Activated CD4-positive, alpha-beta T cell treated with anti-CD3 and anti-CD28 coated beads for 36 hours (primary cell): ENCODE measurements around the gene PODN. TPM values are rescaled to one million over a fixed set of nuclear protein-coding genes. Genes with fewer than 3 reads are reported as not detected.

ENCODE experiments used
- ATAC-seq: fragments of 200-7000 bp; cut with Tn5 transposase; one replicate; pipeline ENCODE4 v1.10.0; 2021; ENCODE audit warnings: mild to moderate bottlenecking, moderate library complexity
- CTCF ChIA-PET: fragments of 350-600 bp; sonication (Branson Sonifier 250); formaldehyde crosslinking; loops from one replicate; lab custom pipeline; 2021; ENCODE audit warnings: antibody characterized with exemption; lab: Charles Lee
- POLR2A ChIA-PET: fragments of 350-600 bp; sonication (Branson Sonifier 250); formaldehyde crosslinking; loops from one replicate; lab custom pipeline; 2021; ENCODE audit warnings: antibody characterized with exemption, inconsistent platforms; lab: Charles Lee
- DNase-seq: peaks from one replicate; pipeline ENCODE4 v3.0.0-alpha.2; 2020
- H3K27ac Mint-ChIP-seq: one replicate; pipeline ENCODE4 v1.8.0; 2021; ENCODE audit warnings: mixed read lengths
- H3K27me3 Mint-ChIP-seq: one replicate; pipeline ENCODE4 v1.8.0; 2021; ENCODE audit warnings: mixed read lengths
- H3K36me3 Mint-ChIP-seq: one replicate; pipeline ENCODE4 v1.8.0; 2021; ENCODE audit warnings: low read depth, mixed read lengths
- H3K4me1 Mint-ChIP-seq: one replicate; pipeline ENCODE4 v1.8.0; 2021; ENCODE audit warnings: mixed read lengths
- H3K4me3 Mint-ChIP-seq: one replicate; pipeline ENCODE4 v1.8.0; 2021; ENCODE audit warnings: mild to moderate bottlenecking, moderate library complexity, mixed read lengths
- H3K9me3 Mint-ChIP-seq: one replicate; pipeline ENCODE4 v1.8.0; 2021; ENCODE audit warnings: low read depth, mixed read lengths
- intact Hi-C, 2 experiments: fragments of 100-400 bp; cut with DNase I in 1 of 2; cut with micrococcal nuclease in 1 of 2; formaldehyde crosslinking; loops; one replicate each; pipeline versions ENCODE4 v1.14.2 to v1.15.1; 2022 to 2024; cut with DNase I, micrococcal nuclease
- total RNA-seq, 2 experiments: library from RNA; stranded (reverse); gene quantifications; one replicate each; pipeline ENCODE4 v1.2.3, GENCODE V29; 2021

The PODN gene
- total RNA-seq, 2 experiments from 2014 or later = not detected

DNA sequence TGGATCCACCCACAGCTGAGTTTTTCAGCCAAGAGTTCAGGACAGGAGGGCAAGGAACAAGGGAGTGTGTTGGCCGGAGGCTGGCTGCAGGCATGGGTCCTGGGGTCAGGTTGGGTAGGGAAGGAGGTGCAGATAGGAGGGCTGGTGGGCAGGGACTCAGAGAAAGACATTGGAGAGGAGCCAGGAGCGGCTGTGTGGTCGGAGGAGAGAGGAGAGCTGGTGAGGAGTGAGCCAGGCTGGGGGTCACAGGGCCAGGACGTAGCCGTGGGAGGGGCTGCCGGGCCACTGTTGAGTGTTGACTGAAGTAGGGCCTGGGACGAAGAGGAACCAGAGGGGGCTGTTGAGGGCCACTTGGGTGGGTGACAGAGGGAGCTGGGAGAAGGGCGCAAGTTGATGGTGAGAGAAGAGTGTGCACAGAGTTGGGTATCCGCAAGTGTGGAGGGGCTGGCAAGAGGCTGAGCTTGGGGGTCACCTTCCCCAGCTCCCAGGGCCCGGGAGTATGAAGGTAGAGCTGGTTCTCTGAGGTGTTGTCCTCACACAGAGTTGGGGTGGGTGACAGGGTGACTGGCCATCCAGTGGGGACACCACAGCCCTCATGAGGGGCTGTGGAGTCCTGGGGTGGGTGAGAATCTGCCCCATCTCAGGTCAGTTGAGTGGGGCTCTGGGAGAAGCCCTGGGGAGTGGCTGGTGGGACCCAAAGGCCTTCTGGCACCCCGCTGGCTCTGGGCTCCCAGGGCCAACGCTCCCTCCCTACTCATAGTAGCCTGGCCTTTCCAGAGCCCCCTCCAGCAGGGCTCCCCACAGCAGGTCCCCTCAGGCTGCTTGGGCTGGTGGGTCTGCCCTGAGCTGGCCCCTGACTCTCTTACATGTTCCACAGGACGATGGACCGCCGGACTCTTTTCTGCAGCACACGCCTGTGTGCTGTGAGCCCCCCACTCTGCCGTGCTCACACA lies 21.9 kb downstream of the PODN start:
- ChIA-PET CTCF (no interaction called here), POLR2A (no interaction called here)
- Mint-ChIP-seq H3K9me3 (no peaks in the 10 kb centered on the region), H3K4me3 (no peak overlapping the region), H3K27me3 (no peaks in the 10 kb centered on the region), H3K36me3 (no peaks in the 10 kb centered on the region), H3K27ac (no peak overlapping the region), H3K4me1 (no peaks in the 10 kb centered on the region)
- no peak for ATAC-seq
- DNase-seq = no peak
- intact Hi-C loops = no loop called here

DNA sequence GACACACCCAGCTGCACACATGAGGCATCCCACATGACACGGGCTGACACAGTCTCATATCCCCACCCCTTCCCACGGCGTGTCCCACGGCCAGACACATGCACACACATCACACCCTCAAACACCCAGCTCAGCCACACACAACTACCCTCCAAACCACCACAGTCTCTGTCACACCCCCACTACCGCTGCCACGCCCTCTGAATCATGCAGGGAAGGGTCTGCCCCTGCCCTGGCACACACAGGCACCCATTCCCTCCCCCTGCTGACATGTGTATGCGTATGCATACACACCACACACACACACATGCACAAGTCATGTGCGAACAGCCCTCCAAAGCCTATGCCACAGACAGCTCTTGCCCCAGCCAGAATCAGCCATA lies 22.6 kb downstream of the PODN start:
- no peaks in the 10 kb centered on the region for H3K27me3 Mint-ChIP-seq
- no peak overlapping the region for H3K4me3 Mint-ChIP-seq
- ChIA-PET POLR2A (no interaction called here), CTCF (interaction anchor here (0.5 kb wide), 1 partner anchor 20 kb away, joined by 3 read pairs; no protein-coding TSS in a partner anchor)
- no peaks in the 10 kb centered on the region for H3K36me3 Mint-ChIP-seq
- no peak overlapping the region for H3K27ac Mint-ChIP-seq
- H3K4me1 Mint-ChIP-seq = no peaks in the 10 kb centered on the region
- ATAC-seq (peak; percentile 12), DNase-seq (no peak)
- intact Hi-C loops = no loop called here
- H3K9me3 Mint-ChIP-seq = no peaks in the 10 kb centered on the region

DNA sequence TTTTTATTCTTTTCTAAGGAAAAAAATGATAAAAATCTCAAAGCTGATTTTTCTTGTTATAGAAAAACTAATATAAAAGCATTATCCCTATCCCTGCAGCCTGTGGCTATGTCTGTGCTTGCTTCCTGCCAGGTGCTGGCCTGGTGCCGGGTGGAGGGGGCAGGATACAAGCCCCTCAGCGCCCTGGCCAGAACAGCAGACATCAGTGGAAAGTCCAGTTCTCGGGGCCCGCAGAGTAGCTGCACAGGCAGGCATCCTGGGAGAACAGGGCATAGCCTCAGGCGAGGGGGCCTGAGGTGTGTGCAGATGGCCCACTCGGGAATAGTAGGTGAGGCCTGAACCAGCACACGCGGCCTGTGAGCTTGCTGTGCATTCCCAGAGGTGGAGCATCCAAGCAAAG lies 23.4 kb downstream of the PODN start:
- no peak overlapping the region for H3K4me3 Mint-ChIP-seq
- ChIA-PET CTCF (interaction anchor here (0.8 to 1.4 kb wide), 2 partner anchors 95 to 143 kb away, joined by 3 to 4 read pairs; no protein-coding TSS in a partner anchor), POLR2A (no interaction called here)
- no peaks in the 10 kb centered on the region for H3K27me3 Mint-ChIP-seq
- intact Hi-C loops = no loop called here
- H3K9me3 Mint-ChIP-seq = no peaks in the 10 kb centered on the region
- DNase-seq (no peak), ATAC-seq (no peak)
- no peaks in the 10 kb centered on the region for H3K36me3 Mint-ChIP-seq
- H3K27ac Mint-ChIP-seq = no peak overlapping the region
- H3K4me1 Mint-ChIP-seq = no peaks in the 10 kb centered on the region

DNA sequence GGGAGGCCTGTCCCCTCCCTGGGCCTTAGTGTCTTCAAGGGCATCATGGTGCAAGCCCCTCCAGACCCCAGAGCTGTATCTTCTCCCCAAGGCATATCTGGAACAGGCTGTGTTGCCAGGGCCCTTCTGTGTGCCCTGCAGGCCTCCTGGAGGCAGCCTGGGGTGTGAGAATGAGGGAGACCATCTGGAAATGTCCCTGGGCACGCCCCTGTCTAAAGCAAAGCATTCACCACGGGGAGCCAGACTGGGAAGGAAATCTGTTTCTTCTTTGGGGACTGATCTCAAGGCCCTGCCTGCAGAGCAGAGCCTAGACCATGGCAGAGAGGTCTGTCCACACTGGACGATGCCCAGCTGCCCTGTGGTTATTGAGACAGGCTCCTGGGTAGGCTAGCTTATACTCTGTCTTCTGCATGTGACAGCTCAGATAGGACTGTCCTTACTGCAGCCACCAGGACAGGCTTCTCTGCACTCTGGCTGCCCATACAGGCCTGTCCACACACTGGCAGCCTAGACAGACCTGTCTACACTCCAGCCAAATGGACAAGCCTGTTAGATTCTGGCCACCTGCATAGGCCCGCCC lies 24.6 kb downstream of the PODN start:
- POLR2A ChIA-PET = no interaction called here

DNA sequence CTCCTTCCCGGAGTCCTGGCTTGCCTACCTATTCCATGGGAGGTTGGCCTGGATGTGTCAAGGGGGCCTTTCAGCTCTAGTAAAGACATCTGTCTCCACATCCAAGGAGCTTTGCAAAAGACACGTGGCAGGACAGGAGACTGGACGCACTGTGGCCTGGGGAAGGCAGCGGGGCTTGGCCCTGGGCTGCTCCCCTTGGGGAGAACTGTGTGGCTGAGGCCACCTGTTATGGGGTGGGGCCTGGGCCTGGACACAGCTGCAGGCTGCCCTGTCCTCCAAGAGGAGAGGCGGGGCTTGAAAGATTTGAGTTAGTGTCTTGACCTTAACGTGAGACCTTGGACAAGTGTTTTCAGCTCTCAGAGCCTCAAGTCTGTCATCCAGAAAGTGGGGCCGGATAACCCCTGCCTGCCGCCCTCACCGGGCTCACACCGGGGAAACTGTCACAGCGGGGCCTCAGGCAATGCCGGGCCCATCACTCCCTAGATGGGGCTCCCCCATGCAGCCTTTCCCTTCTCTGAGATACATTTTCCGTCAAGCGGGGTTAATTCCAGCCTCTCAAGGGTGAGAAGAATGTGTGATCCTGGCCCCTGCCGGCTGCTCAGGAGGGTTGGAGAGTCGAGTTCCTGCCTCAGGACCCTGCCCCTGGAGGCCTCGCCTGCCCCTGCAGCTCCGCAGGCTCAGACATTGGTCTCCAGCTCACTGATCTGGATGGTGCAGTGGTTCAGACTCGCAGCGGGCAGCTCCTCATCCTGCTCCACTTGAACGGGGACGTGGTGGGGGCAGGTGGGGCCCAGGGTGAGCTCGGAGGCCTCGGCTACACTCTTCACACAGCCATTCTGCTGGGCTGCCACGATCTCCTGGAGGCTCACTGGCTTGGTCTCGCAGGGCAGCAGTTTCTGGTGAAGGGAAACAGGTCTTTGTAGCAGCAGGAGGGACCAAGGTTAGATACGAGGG lies 25.6 kb downstream of the PODN start:
- ChIA-PET CTCF (interaction anchor here (0.7 kb wide), 1 partner anchor 92 kb away, joined by 3 read pairs; no protein-coding TSS in a partner anchor), POLR2A (no interaction called here)
- Mint-ChIP-seq H3K27ac (no peak overlapping the region), H3K4me3 (no peak overlapping the region), H3K27me3 (no peaks in the 10 kb centered on the region), H3K36me3 (no peaks in the 10 kb centered on the region), H3K4me1 (no peaks in the 10 kb centered on the region), H3K9me3 (no peaks in the 10 kb centered on the region)
- intact Hi-C loops = no loop called here
- DNase-seq (no peak), ATAC-seq (no peak)

More for the DNA sequence above, 24.6 kb downstream of the PODN start:
- intact Hi-C loops = no loop called here
- Mint-ChIP-seq H3K36me3 (no peaks in the 10 kb centered on the region), H3K9me3 (no peaks in the 10 kb centered on the region), H3K27me3 (no peaks in the 10 kb centered on the region), H3K27ac (no peak overlapping the region), H3K4me3 (no peak overlapping the region), H3K4me1 (no peaks in the 10 kb centered on the region)
- ATAC-seq (no peak), DNase-seq (no peak)
- CTCF ChIA-PET = interaction anchor here (1.4 kb wide), 1 partner anchor 94 kb away, joined by 4 read pairs; no protein-coding TSS in a partner anchor

DNA sequence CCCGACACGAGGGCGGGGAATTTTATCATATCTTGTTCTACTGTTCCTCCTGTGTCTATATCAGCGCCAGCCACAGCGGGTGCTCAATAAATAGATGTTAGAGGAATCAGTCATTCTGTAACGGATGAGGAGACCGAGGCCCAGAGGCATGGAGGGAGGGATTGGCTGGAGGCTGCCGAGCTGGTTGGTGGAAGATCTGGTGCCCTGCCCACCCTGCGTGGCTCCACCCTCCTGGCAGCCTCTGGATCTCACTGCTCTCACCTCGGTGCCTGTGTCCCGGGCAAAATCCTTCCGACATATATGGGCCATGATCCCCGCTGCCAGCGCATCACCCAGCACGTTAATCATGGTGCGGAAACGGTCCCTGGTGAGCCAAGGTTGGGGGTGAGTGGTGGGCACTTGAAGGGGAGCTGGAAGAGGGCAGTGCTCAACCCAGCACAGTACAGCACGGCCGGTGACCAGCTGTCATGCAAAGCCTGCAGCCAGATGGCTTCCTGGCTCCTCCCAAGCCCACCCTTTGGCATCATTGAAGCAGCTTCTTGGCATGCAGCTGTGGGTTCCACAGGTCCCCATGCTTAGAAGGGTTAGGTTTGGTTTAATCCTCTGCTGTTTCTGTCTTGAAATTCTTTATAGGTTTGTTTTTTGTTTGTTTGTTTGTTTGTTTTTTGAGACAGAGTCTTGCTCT lies 26.7 kb downstream of the PODN start:
- Mint-ChIP-seq H3K9me3 (no peaks in the 10 kb centered on the region), H3K36me3 (no peaks in the 10 kb centered on the region), H3K27me3 (no peaks in the 10 kb centered on the region), H3K27ac (no peak overlapping the region), H3K4me1 (no peaks in the 10 kb centered on the region), H3K4me3 (no peak overlapping the region)
- ChIA-PET POLR2A (no interaction called here), CTCF (interaction anchor here (0.7 kb wide), 1 partner anchor 91 kb away, joined by 3 read pairs; no protein-coding TSS in a partner anchor)
- DNase-seq (no peak), ATAC-seq (no peak)
- intact Hi-C loops = no loop called here

DNA sequence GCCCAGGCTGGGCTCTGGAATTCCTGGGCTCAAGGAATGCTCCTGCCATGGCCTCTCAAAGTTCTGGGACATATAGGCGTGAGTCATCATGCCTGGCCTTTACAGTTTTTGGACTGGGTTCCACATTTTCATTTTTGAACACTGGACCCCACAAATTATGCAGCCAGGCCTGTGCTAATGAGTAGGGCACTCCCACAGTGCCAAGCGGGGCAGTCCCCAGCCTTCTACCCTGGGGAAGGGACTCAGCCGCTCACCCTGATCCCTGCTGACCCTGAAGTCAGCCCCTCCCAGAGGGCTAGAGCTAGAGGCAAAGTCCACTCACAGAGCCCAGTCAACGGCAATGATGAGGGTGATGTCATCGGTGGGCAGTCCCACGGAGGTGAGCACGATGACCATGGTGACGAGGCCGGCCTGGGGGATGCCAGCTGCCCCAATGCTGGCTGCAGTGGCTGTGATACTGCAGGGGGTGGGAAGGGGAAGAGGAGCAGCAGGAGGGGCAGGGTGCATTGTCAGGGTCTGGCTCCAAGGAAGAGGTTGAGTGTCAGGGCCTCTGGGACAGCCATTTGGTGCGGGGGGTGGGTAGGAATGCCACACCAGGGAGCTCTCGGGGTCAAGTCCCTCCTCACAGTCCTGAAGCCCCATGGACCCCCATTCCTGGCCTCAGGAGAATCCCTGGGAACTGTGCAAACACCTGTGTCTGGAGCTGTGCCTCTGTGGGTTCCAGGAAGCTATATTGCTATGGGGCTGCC lies 27.6 kb downstream of the PODN start:
- H3K27me3 Mint-ChIP-seq = no peaks in the 10 kb centered on the region
- H3K4me3 Mint-ChIP-seq = no peak overlapping the region
- no peak overlapping the region for H3K27ac Mint-ChIP-seq
- intact Hi-C loops = no loop called here
- no peaks in the 10 kb centered on the region for H3K9me3 Mint-ChIP-seq
- DNase-seq = no peak
- no peak for ATAC-seq
- ChIA-PET CTCF (no interaction called here), POLR2A (no interaction called here)
- no peaks in the 10 kb centered on the region for H3K4me1 Mint-ChIP-seq
- no peaks in the 10 kb centered on the region for H3K36me3 Mint-ChIP-seq

DNA sequence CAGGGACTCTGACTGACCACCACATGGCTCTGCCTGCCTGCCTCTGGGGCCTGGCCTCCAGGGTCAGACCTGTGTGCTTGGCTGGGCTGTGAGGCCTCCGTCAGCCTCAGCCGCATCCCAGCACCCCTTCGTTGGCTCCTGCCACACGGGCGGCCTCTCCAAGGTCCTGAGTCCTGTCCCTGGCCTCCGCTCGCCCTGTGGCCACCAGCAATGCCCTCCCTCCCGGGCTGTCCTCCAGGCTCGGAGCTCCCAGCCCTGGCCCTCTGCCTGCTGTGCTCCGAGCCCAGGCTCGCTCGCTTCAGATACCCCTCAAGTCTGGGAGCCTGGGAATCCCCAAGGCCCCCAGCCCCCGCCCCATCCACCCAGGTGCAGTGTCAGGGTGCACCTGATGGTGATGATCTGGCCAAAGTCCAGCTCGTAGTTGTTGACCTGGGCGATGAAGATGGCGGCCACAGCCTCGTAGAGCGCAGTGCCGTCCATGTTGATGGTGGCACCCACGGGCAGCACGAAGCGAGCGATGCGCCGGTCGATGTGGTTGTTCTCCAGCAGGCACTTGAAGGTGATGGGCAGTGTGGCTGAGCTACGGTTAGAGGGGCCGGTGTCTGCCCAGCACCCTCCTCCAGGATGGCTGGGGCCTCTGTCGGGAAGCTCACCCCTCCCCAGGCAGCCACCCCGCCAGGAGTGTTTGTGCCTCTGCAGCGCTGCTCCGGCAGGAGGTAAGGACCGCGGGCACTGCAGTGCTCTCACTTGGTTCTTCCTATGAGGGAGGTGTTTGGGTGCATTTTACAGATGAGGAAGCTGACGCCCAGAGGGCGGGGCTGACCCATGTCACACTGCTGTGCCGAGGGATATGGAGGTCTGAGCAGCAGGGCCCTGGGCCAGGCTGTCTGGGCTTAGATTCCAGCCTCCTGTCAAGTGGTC lies 28.5 kb downstream of the PODN start:
- no peak overlapping the region for H3K4me3 Mint-ChIP-seq
- H3K9me3 Mint-ChIP-seq = no peaks in the 10 kb centered on the region
- ChIA-PET POLR2A (interaction anchor here (0.5 kb wide), 1 partner anchor 168 kb away, joined by 3 read pairs; no protein-coding TSS in a partner anchor), CTCF (interaction anchor here (0.6 to 1.0 kb wide), 4 partner anchors 36 to 1399 kb away, joined by 3 to 5 read pairs (median 3); no protein-coding TSS in a partner anchor)
- intact Hi-C loops = no loop called here
- no peaks in the 10 kb centered on the region for H3K4me1 Mint-ChIP-seq
- DNase-seq = no peak
- ATAC-seq = no peak
- no peaks in the 10 kb centered on the region for H3K36me3 Mint-ChIP-seq
- H3K27ac Mint-ChIP-seq = no peak overlapping the region
- no peaks in the 10 kb centered on the region for H3K27me3 Mint-ChIP-seq

DNA sequence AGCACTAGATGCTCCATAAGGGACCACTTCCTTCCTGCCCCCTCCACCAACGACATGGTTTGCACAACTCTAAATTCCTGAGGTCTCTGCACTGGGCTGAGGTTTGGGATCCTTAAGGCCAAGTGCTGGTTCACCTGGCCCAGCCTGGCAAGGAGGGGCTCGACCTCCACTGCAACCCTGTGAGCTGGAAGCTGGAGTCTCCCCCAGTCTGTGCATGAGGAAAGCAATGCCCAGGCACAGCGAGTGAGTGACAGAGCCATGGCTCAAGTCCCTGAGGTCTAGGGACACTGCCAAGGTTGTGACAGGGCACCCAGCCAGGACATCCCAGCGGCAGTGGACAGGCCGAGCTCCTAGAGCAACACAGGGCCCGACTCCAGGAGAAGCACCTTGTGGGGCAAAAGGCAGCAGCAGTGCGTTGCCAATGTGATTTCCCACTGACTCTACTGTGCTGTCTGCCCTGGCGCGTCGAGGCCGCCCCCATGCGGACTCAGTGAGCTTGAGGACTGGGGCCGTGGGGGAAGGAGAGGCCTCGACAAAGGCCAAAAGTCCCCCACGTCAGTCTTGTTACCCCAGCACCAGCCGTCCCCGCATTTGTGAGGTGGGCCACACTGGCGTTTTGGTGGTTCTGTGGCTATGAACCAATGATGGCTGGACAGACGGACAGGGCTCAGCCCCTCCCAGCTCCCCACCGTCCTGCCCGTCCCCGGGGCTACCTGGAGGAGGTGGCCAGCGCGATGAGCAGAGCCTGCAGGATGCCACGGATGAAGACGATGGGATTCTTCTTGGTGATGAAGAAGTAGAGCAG lies 30.0 kb downstream of the PODN start:
- no peaks in the 10 kb centered on the region for H3K27me3 Mint-ChIP-seq
- DNase-seq = no peak
- POLR2A ChIA-PET = no interaction called here
- no peaks in the 10 kb centered on the region for H3K9me3 Mint-ChIP-seq
- ATAC-seq = no peak
- no peaks in the 10 kb centered on the region for H3K36me3 Mint-ChIP-seq
- CTCF ChIA-PET = no interaction called here
- H3K4me3 Mint-ChIP-seq = no peak overlapping the region
- no peaks in the 10 kb centered on the region for H3K4me1 Mint-ChIP-seq
- intact Hi-C loops = no loop called here
- no peak overlapping the region for H3K27ac Mint-ChIP-seq
